HG02840 (cell line): Measurements from ENCODE around the gene PIGU.
"Not testable (repeated sequence)": the region's sequence is repeated elsewhere in the genome, so short reads cannot be mapped to it uniquely, and the experiment has no call there.

ENCODE experiments used
- ATAC-seq: cut with Tn5 transposase; IDR thresholded peaks from one replicate; pipeline ENCODE4 v1.9.1; 2021; ENCODE audit warnings: mild to moderate bottlenecking, moderate library complexity, moderate number of reproducible peaks; ENCODE audit not compliant: unreplicated experiment, low FRiP score

The PIGU gene

GRCh38 chr20:34518863-34519262 is 158.0 kb downstream of the PIGU start:
- not testable (repeated sequence) for ATAC-seq

- no peak for ATAC-seq
Observed at GRCh38 chr20:34517114-34517505, 159.8 kb downstream of the PIGU start.

- peak; percentile 85 for ATAC-seq
Observed at GRCh38 chr20:34516247-34517113, 160.4 kb downstream of the PIGU start, which contains the start of gene DYNLRB1. TSS of gene DYNLRB1 (plus strand) at chr20:34516422. CDS start at chr20:34516459, 37 bp downstream.

- peak; percentile 40 for ATAC-seq
Observed at GRCh38 chr20:34515484-34516246, 161.2 kb downstream of the PIGU start.

GRCh38 chr20:34514897-34515483 is 161.9 kb downstream of the PIGU start:
- ATAC-seq: no peak

- not testable (repeated sequence) for ATAC-seq
Observed at GRCh38 chr20:34514034-34514433, 162.9 kb downstream of the PIGU start.

GRCh38 chr20:34512955-34513419 is 163.9 kb downstream of the PIGU start:
- ATAC-seq: no peak

GRCh38 chr20:34512266-34512954 is 164.5 kb downstream of the PIGU start:
- ATAC-seq: no peak

- no peak for ATAC-seq
Observed at GRCh38 chr20:34511891-34512265, 165.0 kb downstream of the PIGU start.

GRCh38 chr20:34510575-34510974 is 166.3 kb downstream of the PIGU start:
- no peak for ATAC-seq
